ENCODE measurements around the gene SNRPD2.

GRCh38 chr19:45643024-45643926 lies 48.5 kb downstream of the SNRPD2 start:
- TF ChIP-seq BACH1 (IDR thresholded peaks at IDR 0.05; ENCODE audit: low read length) (no peak), SIN3A (conservative IDR thresholded peaks at IDR 0.05 in 1 of 2, IDR thresholded peaks at IDR 0.05 in 1 of 2; ENCODE audit: low read depth in 1 of 2, low read length in 2 of 2) (peak; percentile 70; a peak in 2 of 4 replicates), SP1 (IDR thresholded peaks at IDR 0.05; ENCODE audit: low read depth, low read length) (no peak; the same call in 1 of the 2 replicates), JUND (IDR thresholded peaks at IDR 0.05; ENCODE audit: low read length) (0 out of 2 replicates have a peak, but pooled peaks have one; percentile 33)

All from H1 (cell line).